ENCODE measurements around the gene KITLG. TPM values are rescaled to one million over a fixed set of nuclear protein-coding genes. Genes with fewer than 3 reads are reported as not detected.

The KITLG gene
- polyA plus RNA-seq (2012; rRNA removed) = 8.9 and 13.3 TPM in 2 replicates
- 17.4 and 20.7 TPM in 2 replicates for polyA plus RNA-seq (2012; cell fraction: cytosol; rRNA removed)
- 5.2 and 11.6 TPM in 2 replicates for polyA plus RNA-seq (2012; cell fraction: nucleus; rRNA removed)

- peak within 1 kb of the TSS; percentile 66 to 98 for H3K4me3 ChIP-seq (ENCODE audit: low read depth in 2 of 2, low read length in 1 of 2)
- CTCF ChIA-PET = interaction anchor here (0.6 to 2.5 kb wide), 15 partner anchors 8 to 971 kb away, joined by 3 to 18 read pairs (median 4); no protein-coding TSS in a partner anchor
- H3K27me3 ChIP-seq (ENCODE audit: insufficient read depth) = no peaks in the 10 kb centered on the region
- peaks cover 33% of the 10 kb centered on the region for H4K20me1 ChIP-seq (ENCODE audit: insufficient read depth)
- peak within 1 kb of the TSS; percentile 78 for H3K4me2 ChIP-seq
- H3K36me3 ChIP-seq (replicated peaks in 1 of 2; ENCODE audit: control insufficient read depth in 1 of 2, insufficient read depth in 2 of 2, low read length in 1 of 2) = no peaks in the 10 kb centered on the region
- H3K9me2 ChIP-seq = no peaks in the 10 kb centered on the region
- POLR2A ChIA-PET = interaction anchor here (1.3 kb wide), 1 partner anchor 438 kb away, joined by 3 read pairs; the partner anchor contains the start of genes CEP290 and TMTC3
- H3F3A ChIP-seq (replicated peaks; ENCODE audit: insufficient read depth) = peaks cover 9% of the 10 kb centered on the region
- WGBS (ENCODE audit: low lambda C conversion rate) = 2% methylated on average over 35 of the region's 73 CpGs
- peak within 1 kb of the TSS; percentile 90 for H2AFZ ChIP-seq (ENCODE audit: low read depth)
- no peaks in the 10 kb centered on the region for H3K9me3 ChIP-seq
- peak; percentile 83 for DNase-seq
- peaks cover 56% of the 10 kb centered on the region for H3K79me2 ChIP-seq (ENCODE audit: insufficient read depth)
- peak within 1 kb of the TSS in 1 of 2 experiments; percentile 75; a peak in 2 of 4 replicates for H3K27ac ChIP-seq (ENCODE audit: low read depth in 2 of 2, low read length in 1 of 2)
- H3K4me1 ChIP-seq (ENCODE audit: control insufficient read depth in 1 of 2, insufficient read depth in 2 of 2, low read depth in 1 of 2, low read length in 1 of 2) = peaks cover 0 to 10% of the 10 kb centered on the region in 2 experiments; a peak in 2 of 4 replicates
- H3K9ac ChIP-seq = peak within 1 kb of the TSS; percentile 90
- TF ChIP-seq, protein P1, sequence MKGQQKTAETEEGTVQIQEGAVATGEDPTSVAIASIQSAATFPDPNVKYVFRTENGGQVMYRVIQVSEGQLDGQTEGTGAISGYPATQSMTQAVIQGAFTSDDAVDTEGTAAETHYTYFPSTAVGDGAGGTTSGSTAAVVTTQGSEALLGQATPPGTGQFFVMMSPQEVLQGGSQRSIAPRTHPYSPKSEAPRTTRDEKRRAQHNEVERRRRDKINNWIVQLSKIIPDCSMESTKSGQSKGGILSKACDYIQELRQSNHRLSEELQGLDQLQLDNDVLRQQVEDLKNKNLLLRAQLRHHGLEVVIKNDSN (IDR thresholded peaks at IDR 0.05; ENCODE audit: borderline replicate concordance, low read depth) = no peak
- TF ChIP-seq CTCF (IDR thresholded peaks at IDR 0.05) = peak; percentile 42
- TF ChIP-seq ZBTB33 (IDR thresholded peaks at IDR 0.05; ENCODE audit: borderline replicate concordance, low read depth) = no peak
- TF ChIP-seq TCF12 (IDR thresholded peaks at IDR 0.05) = peak; percentile 37; the same call in 1 of the 2 replicates
- TF ChIP-seq POLR2AphosphoS5 (IDR thresholded peaks at IDR 0.05; ENCODE audit: low read depth, low read length) = peak; percentile 99
- TF ChIP-seq FOXM1 (IDR thresholded peaks at IDR 0.05; ENCODE audit: low read depth) = peak; percentile 69; the same call in 1 of the 2 replicates
- no peak for TF ChIP-seq NRF1 (IDR thresholded peaks at IDR 0.05; ENCODE audit: low read depth, low read length)
- no peak for TF ChIP-seq RFX5 (IDR thresholded peaks at IDR 0.05; ENCODE audit: low read length)
- TF ChIP-seq CHD2 (IDR thresholded peaks at IDR 0.05; ENCODE audit: low read length, partially characterized antibody) = no peak
- no peak for TF ChIP-seq FOXJ3 (CRISPR knock-in tag; IDR thresholded peaks at IDR 0.05)
- TF ChIP-seq JUND (IDR thresholded peaks at IDR 0.05) = no peak
- TF ChIP-seq TEAD4 (IDR thresholded peaks at IDR 0.05; ENCODE audit: borderline replicate concordance, insufficient read depth) = 0 out of 2 replicates have a peak, but pooled peaks have one; percentile 17
- TF ChIP-seq RAD21 (IDR thresholded peaks at IDR 0.05; ENCODE audit: low read length) = peak; percentile 59
- no peak for TF ChIP-seq FOSL2 (IDR thresholded peaks at IDR 0.05; ENCODE audit: borderline replicate concordance, low read depth)
- TF ChIP-seq TAF1 (IDR thresholded peaks at IDR 0.05; ENCODE audit: borderline replicate concordance, low read depth, low read length) = peak; percentile 99
- peak; percentile 60 for TF ChIP-seq YY1 (IDR thresholded peaks at IDR 0.05; ENCODE audit: low read depth)
- TF ChIP-seq REST (IDR thresholded peaks at IDR 0.05; ENCODE audit: low read depth, low read length) = peak; percentile 52; the same call in 1 of the 2 replicates
- no peak for TF ChIP-seq GATA2 (CRISPR knock-in tag; IDR thresholded peaks at IDR 0.05)
- TF ChIP-seq, protein P2, sequence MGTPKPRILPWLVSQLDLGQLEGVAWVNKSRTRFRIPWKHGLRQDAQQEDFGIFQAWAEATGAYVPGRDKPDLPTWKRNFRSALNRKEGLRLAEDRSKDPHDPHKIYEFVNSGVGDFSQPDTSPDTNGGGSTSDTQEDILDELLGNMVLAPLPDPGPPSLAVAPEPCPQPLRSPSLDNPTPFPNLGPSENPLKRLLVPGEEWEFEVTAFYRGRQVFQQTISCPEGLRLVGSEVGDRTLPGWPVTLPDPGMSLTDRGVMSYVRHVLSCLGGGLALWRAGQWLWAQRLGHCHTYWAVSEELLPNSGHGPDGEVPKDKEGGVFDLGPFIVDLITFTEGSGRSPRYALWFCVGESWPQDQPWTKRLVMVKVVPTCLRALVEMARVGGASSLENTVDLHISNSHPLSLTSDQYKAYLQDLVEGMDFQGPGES (IDR thresholded peaks at IDR 0.05; ENCODE audit: low read depth, low read length) = no peak
- no peak for TF ChIP-seq NFIC (IDR thresholded peaks at IDR 0.05; ENCODE audit: borderline replicate concordance)
- peak; percentile 36; the same call in 1 of the 2 replicates for TF ChIP-seq SMC3 (IDR thresholded peaks at IDR 0.05; ENCODE audit: low read depth, low read length)
- no peak for TF ChIP-seq RXRA (IDR thresholded peaks at IDR 0.05; ENCODE audit: borderline replicate concordance, low read depth)
Measured at GRCh38 chr12:88580051-88580871, at the start of gene KITLG. TSS of gene KITLG (minus strand) at chr12:88580471. CDS start at chr12:88580278, 193 bp downstream.

Data from SK-N-SH (cell line).